CD4-positive, alpha-beta T cell treated with Interleukin-6 at 100 ng/mL for 8 hours (primary cell): ENCODE results near the gene PRPSAP2.

Experiments used
- DNase-seq: peaks from one replicate; pipeline ENCODE4 v3.0.0-alpha.2; 2020; ENCODE audit warnings: mixed read lengths, low spot score

PRPSAP2 gene

GRCh38 chr17:18962494-18962815 is 104.5 kb downstream of the PRPSAP2 start:
- DNase-seq: no peak

DNA sequence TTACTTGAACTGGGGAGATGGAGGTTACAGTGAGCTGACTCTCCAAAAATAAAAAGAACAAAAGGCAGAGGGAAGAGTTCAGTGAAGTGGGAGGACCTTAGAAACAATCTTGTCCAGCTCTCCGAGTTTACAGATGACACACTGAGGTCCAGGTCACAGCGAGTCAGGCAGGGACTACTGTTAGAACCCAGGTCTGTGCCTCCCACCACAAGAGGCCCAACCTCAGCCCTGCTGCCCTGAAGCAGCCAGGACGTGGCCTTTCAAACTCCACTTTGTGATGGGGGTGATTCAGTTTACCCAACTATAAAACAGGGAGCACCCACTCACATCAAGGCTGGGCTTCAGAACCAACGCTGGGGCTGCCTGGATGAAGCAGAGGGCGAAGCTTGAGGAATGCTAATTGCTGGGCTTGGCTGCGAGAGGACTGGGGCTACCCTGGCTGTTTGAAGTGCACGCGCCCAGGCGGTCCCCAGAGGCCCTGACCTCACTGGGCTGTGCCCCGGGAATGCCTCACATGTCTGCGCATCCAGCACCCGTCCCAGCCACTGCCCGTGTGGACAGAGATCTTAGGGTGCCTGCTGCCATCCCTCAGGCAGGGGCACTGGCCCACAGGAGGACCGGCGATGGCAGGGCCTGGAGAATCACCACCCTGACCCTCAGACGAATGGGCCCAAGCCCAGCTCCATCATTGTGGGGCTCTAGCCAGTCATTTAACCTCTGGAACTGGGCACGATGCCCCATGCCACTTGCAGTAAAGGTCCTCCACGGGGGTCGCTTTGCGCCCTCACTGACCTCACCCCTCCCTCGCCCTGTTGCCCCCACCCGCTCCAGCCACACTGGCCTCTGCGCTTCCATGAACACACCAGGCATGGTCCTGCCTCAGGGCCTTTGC is 105.4 kb downstream of the PRPSAP2 start:
- no peak for DNase-seq

- DNase-seq: no peak
Measured at GRCh38 chr17:18964018-18964351, 106.1 kb downstream of the PRPSAP2 start.

DNA sequence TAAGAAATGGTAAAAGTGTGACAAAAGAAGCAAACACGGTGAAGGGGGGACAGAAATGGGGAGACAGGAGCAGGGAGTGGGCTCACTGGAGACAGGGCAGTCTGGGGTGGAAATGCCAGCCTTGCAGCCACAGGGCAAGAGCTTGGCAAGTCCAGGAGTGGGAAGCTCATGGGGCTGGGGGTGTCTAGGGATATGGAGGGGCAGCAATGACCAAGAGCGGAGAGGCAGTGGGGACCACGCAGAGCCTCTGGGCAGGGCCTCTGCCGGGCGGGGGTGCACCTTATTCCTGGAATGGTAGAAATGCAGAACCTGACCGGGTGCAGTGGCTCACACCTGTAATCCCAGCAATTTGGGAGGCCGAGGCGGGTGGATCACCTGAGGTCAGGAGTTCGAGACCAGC is 106.6 kb downstream of the PRPSAP2 start:
- DNase-seq: no peak

DNA sequence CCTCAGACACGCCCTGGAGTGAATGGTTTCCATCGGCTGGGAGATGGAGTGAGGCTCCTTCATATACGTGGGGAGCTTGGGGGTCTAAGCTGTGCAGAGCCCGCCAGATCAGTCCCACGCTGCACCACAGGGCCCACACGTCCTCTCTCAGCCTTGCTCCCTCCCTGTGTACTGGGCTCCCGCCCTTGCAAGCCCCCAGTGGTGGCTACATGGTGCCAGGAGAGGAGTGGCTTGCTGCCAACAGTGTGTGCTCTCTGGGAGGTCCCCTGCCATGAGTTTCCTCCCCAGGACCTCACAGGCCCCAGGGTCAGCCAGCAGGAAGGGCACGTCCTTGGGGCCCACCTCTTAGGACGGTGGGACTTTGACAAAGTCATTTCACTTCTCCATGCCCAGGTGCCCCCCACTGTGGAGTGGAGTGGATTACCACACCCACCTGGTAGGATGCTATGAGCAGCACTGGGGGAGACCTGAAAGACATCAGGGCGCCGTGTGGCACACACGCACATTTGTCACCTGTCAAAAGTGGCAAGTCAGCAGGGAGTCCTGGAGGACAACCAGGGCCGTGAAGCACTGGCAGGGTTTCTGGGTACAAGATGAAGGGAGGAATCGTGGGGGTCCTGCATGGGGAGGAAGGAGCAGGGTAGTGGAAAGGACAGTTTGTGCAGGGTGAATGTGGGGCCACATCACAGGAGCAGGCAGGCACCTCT is 107.8 kb downstream of the PRPSAP2 start:
- no peak for DNase-seq

- DNase-seq: no peak
Measured at GRCh38 chr17:18966831-18967624, 109.1 kb downstream of the PRPSAP2 start.

GRCh38 chr17:18967916-18968315 is 110.0 kb downstream of the PRPSAP2 start:
- no peak for DNase-seq

GRCh38 chr17:18968345-18968744 is 110.4 kb downstream of the PRPSAP2 start:
- no peak for DNase-seq

DNA sequence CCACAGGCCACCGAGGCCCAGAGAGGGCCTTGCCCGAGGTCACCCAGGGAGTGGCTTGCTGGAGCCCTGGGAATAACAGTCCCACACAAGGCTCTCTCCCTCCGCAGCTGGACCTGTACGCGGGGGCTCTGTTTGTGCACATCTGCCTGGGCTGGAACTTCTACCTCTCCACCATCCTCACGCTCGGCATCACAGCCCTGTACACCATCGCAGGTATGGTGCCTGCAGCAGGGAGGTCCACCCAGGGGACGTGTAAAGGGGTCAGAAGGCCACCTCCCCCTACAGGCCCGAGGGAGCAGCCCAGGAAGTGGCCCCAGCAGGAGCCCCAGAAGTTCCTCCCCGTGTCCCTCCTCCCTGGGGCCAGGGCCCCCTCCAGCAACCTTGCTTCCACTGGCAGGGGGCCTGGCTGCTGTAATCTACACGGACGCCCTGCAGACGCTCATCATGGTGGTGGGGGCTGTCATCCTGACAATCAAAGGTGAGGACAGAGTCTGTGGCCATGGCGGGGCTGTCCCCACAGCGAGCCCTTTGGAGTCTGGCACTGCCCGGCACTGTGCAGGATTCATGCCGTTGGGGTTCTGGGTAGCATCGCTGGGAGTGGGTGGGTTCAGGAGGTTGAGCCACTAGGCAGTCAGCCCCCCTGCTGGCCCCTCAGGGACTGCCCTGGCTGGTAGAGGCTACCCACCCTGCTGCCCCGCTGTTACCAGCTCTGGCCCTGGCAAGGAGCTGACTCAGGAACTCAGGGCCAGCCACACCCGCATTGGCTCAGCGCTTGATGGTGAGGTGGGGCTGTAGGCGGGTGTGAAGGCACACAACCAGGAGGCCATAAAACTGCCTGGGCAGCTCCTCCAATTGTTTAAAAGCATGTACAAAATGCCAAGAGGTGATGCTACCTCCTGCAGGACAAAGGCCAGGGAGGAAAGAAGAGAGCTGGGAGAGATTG is 111.3 kb downstream of the PRPSAP2 start:
- no peak for DNase-seq

GRCh38 chr17:18970582-18971480 is 112.9 kb downstream of the PRPSAP2 start:
- DNase-seq: no peak

DNA sequence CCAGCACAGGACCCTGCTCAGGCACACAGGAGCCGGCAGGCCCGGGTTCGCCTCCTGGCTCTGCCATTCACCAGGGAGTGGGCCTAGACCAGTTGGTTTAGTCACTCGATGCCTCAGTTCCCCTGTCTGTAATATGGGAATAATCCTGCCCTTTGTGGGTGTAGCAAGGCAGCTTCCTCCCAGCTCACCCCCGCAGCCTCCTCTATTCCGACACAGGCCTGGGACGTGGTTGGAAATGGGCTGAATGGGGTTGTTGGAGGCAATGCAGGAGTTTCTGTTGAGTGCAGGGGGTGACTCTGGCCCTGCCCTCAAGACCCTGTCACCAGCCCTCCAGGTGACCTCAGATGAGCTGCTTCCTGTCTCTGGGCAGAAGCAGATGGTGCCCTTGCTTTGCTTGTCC is 113.9 kb downstream of the PRPSAP2 start:
- DNase-seq: no peak

DNA sequence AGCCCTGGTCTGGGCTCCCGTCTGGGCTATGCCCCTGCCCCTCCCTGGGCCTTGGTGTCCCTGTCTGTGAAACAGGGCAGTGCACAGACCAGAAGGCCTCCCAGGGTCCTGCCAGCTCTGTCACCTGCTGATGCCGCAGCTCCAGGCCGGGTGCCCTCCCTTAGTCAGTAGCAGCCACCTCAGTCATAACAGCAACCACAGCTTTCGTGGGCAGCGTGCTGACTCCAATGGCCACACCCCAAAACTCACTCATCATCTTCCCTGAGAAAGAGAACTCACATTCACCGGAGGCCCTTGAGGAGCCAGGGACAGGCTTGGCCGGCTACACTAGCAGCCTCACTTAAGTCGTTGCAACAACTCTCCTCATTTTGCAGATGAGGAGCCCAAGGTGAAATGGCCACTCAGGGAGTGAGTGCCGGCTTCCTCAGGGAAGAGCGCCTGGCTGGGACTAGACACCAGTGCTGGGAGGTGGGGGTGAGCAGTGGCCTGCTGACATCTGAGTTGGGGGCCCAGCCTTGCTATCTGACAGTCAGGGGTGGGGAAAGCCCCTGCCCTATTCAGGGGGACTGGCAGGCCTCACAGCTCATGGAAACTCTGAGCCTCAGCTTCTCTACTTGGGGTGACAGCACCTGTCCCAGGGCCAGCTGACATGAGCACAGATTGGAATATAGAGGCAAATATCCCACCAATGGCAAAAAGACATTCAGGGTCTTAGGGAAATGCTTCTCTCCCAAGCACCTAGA is 116.6 kb downstream of the PRPSAP2 start:
- no peak for DNase-seq

DNA sequence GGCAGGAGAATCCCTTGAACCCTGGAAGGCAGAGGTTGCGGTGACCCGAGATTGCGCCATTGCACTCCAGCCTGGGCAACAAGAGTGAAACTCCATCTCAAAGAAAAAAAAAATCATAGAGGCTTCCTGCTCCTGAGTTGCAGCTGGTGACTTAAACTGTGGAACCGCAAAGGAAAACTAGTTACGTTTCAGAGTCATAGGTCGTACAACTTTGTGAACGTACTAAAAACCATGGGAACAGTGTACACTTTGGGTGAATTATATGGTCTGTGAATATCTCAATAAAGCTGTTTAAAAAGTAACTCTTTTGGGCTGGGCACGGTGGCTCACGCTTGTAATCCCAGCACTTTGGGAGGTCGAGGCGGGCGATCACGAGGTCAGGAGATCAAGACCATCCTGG is 117.7 kb downstream of the PRPSAP2 start:
- DNase-seq: no peak

GRCh38 chr17:18976201-18976600 is 118.3 kb downstream of the PRPSAP2 start:
- no peak for DNase-seq

DNA sequence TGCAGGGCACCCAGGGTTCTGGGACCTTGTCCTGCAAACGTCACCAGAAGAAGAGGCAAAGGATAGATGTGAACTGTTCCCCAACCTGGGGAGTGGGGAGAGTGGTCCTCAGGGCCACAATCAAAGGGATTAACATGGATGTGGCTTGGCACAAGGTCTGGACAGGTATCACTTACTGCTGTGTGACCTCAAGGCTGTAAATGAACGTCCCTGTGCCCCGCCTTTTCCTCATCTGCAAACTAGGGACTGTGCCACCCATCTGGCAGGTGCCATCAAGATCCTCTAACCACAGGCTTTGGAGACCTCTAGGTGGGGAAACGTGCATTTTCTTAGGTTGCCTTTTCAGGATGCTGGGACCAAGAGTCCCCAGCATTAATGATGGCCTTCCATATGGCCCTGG is 119.1 kb downstream of the PRPSAP2 start:
- no peak for DNase-seq

- DNase-seq: no peak
Measured at GRCh38 chr17:18977646-18978045, 119.7 kb downstream of the PRPSAP2 start.

GRCh38 chr17:18978050-18978449 is 120.1 kb downstream of the PRPSAP2 start:
- no peak for DNase-seq

GRCh38 chr17:18978655-18979054 is 120.7 kb downstream of the PRPSAP2 start:
- no peak for DNase-seq
